ENCODE data around the gene VWA5A. TPM values are rescaled to one million over a fixed set of nuclear protein-coding genes. Genes with fewer than 3 reads are reported as not detected.
A peak's percentile ranks its signal among the peaks of the same experiment; 100 is the strongest.

Gene VWA5A
- total RNA-seq, 1 donor = 6.5 TPM

GRCh38 chr11:124110201-124110600 lies 5.0 kb upstream of the VWA5A start:
- no peak for DNase-seq (ENCODE audit: low read depth)
- H3K4me3 ChIP-seq (ENCODE audit: low read depth, low read length) = no peak overlapping the region
- TF ChIP-seq, protein P1, sequence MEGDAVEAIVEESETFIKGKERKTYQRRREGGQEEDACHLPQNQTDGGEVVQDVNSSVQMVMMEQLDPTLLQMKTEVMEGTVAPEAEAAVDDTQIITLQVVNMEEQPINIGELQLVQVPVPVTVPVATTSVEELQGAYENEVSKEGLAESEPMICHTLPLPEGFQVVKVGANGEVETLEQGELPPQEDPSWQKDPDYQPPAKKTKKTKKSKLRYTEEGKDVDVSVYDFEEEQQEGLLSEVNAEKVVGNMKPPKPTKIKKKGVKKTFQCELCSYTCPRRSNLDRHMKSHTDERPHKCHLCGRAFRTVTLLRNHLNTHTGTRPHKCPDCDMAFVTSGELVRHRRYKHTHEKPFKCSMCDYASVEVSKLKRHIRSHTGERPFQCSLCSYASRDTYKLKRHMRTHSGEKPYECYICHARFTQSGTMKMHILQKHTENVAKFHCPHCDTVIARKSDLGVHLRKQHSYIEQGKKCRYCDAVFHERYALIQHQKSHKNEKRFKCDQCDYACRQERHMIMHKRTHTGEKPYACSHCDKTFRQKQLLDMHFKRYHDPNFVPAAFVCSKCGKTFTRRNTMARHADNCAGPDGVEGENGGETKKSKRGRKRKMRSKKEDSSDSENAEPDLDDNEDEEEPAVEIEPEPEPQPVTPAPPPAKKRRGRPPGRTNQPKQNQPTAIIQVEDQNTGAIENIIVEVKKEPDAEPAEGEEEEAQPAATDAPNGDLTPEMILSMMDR (IDR thresholded peaks at IDR 0.05; ENCODE audit: insufficient read depth, low read depth, low read length) = no peak

DNA sequence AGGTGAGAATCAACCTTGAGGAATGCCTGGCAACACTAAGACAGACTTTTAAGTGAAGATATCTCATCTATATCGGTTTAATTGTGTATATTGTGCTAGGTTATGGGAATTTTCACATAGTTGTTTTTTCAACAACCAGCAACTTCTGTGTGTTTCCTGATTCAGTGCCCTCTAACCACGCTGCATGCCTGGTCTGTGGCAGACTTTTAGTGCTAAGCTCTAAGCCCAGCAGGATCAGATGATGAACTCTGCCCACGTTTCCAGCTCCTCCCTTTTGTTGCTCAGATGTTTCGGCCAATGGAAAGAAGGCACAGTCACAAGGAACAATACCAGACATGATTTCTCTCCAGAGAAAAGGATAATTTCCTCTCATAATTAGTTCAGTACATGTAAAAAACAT lies 1.4 kb upstream of the VWA5A start:
- no peak overlapping the region for H3K4me3 ChIP-seq (ENCODE audit: low read depth, low read length)
- peak; percentile 7 for DNase-seq (ENCODE audit: low read depth)
- TF ChIP-seq, protein P1 (IDR thresholded peaks at IDR 0.05; ENCODE audit: insufficient read depth, low read depth, low read length) = no peak

DNA sequence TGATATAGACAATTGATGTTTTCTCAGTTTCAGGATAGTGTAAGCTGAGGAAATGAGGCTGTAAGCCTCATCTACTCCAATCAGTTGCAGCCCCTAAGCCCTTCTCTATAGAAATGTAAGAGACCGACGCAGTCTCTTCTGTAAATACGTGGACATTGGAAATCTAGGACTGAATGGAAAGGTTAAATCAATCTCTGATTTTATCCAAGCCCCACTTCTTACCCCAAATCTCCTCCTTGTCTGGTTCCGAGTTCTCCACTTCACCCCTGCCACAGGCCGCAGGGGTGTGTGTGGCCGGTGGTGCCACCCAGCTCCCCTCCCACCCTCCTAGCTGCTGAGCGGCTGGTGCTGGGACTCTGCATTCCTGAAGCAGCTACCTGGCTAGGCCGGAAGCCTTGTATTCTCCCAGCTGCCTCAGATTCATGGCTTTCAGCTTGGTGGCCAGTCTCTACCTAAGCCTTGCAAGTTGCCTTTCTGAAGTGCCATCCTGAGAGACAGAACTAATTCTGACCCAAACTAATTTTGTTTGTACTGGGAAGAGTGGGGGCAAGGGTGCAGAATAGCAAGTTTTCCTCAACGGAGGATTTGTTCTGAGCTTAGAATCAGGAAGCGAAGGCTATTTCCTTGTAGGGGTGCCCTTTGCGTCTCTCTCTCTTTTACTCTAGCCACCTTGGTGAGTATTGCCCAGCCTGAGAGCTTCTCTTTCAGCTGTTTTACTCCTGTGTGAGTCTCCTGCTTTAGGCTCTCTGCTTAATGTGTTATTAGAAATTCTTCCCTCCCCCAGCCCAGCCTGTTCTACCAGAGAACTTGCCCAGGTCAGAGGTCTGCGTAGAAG lies 749 bp downstream of the VWA5A start:
- DNase-seq (ENCODE audit: low read depth) = peak; percentile 2
- TF ChIP-seq, protein P1 (IDR thresholded peaks at IDR 0.05; ENCODE audit: insufficient read depth, low read depth, low read length) = no peak
- H3K4me3 ChIP-seq (ENCODE audit: low read depth, low read length) = peak overlapping the region; percentile 68

- TF ChIP-seq, protein P1 (IDR thresholded peaks at IDR 0.05; ENCODE audit: insufficient read depth, low read depth, low read length) = no peak
- H3K4me3 ChIP-seq (ENCODE audit: low read depth, low read length) = no peak overlapping the region
- no peak for DNase-seq (ENCODE audit: low read depth)
Observed at GRCh38 chr11:124119103-124119502, 3.9 kb downstream of the VWA5A start.

DNA sequence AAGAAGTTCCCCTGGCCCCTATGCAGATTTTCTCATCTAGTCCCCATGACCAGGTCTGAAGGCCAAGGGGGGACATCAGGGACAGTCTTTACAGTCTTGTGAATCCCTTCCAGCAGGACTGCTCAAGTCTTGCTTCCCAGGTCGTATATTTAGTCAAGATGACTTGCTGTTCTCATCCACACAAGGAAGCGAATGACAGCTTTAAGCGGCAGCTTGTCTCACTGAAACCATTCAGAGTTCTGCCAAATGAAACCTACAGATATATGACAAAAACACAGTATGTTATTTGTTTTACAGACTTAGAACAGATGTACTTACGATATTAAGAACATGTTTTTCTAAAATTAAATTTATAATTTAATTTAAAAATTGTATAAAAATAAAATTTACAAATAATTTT lies 5.6 kb downstream of the VWA5A start:
- no peak for DNase-seq (ENCODE audit: low read depth)
- TF ChIP-seq, protein P1 (IDR thresholded peaks at IDR 0.05; ENCODE audit: insufficient read depth, low read depth, low read length) = no peak

GRCh38 chr11:124122123-124122522 lies 6.9 kb downstream of the VWA5A start:
- no peak for DNase-seq (ENCODE audit: low read depth)
- TF ChIP-seq, protein P1 (IDR thresholded peaks at IDR 0.05; ENCODE audit: insufficient read depth, low read depth, low read length) = no peak

More for the DNA sequence above, 5.6 kb downstream of the VWA5A start:
- H3K4me3 ChIP-seq (ENCODE audit: low read depth, low read length) = no peak overlapping the region

More at GRCh38 chr11:124122123-124122522, 6.9 kb downstream of the VWA5A start:
- no peak overlapping the region for H3K4me3 ChIP-seq (ENCODE audit: low read depth, low read length)

Measured in fibroblast of villous mesenchyme (primary cell).